Pancreas (tissue), 10 donors: ENCODE data around the gene GNA12. TPM values are rescaled to one million over a fixed set of nuclear protein-coding genes. Genes with fewer than 3 reads are reported as not detected.
A peak's percentile ranks its signal among the peaks of the same experiment; 100 is the strongest.

ENCODE experiments used
- ATAC-seq, 4 donors: fragments of 200-7000 bp; cut with Tn5 transposase; one replicate each; pipeline versions ENCODE4 v1.8.0 to v1.9.1; 2020; ENCODE audit warnings: mild to moderate bottlenecking in 4 of 4, moderate library complexity in 4 of 4
- DNase-seq, 6 donors: peaks; one replicate each; pipeline ENCODE4 v3.0.0-alpha.2; 2020
- FAIRE-seq: peaks from 2 replicates; lab custom pipeline; 2012; peaks lifted over from hg19 to GRCh38; lab: Jason Lieb, UNC
- H3K27ac ChIP-seq, 4 donors: fragments of 200-600 bp; sonication (generic); 1 replicate in 3 of 4; 2 replicates in 1 of 4; pipeline versions ENCODE4 v1.5.0 to v1.8.0; 2020
- H3K27me3 ChIP-seq, 4 donors: fragments of 200-600 bp; one replicate each; pipeline ENCODE4 v1.8.0; 2021
- H3K36me3 ChIP-seq, 3 donors: fragments of 200-600 bp; sonication (generic) in 1 of 3; one replicate each; pipeline versions ENCODE4 v1.5.0 to v1.8.0; 2020 to 2021
- H3K4me1 ChIP-seq, 3 donors: fragments of 200-600 bp; one replicate each; pipeline ENCODE4 v1.8.0; 2021
- H3K4me3 ChIP-seq, 4 donors: fragments of 200-600 bp; sonication (generic) in 2 of 4; one replicate each; pipeline versions ENCODE4 v1.5.0 to v1.8.0; 2020 to 2021
- H3K9me3 ChIP-seq, 4 donors: fragments of 200-600 bp; one replicate each; pipeline ENCODE4 v1.8.0; 2021
- WGBS, 2 donors: extraction: QIAGEN DNeasy Blood & Tissue Kit; methylation state at CpG; one replicate each; pipeline ENCODE4 v1.1.7; 2013; 5-methylcytosine and 5-hydroxymethylcytosine counted together
- intact Hi-C, 3 donors: fragments of 100-400 bp; cut with DNase I; formaldehyde crosslinking; loops; one replicate each; pipeline versions ENCODE4 v1.11.1 to v1.14.2; 2022
- polyA plus RNA-seq, 2 donors: library from polyadenylated mRNA; stranded (reverse); fragments of 200-250 nt; gene quantifications; one replicate each; pipeline ENCODE4 v1.2.3, GENCODE V29; 2013
- total RNA-seq, 6 donors: library from RNA; stranded (reverse); fragmentation: NEBNext Ultra II Directional in 4 of 6; extraction: Animal tissue kit (Norgen Biotek cat#: 25700) in 4 of 6; gene quantifications; one replicate each; pipeline versions ENCODE4 v1.2.1 to v1.2.4, GENCODE V29; 2021 to 2023
- TF ChIP-seq, protein P1 (sequence below), 4 donors: fragments of 200-600 bp; sonication (generic) in 3 of 4; IDR thresholded peaks; one replicate each; pipeline versions ENCODE4 v1.5.0 to v1.8.0; 2021; ENCODE audit warnings: antibody characterized with exemption in 4 of 4
- donor health status: healthy with polysubstance abuse.
- donor health status: DM: no; HTN: no; CAD: no; lungs with moderate emphysema.
- donor health status: DM: no; HTN: no; CAD: no.
- donor health status: control.
- donor health status: control.
- donor health status: Bipolar disorder and iron deficiency.
- donor health status: DM: yes; HTN: yes; CAD: no.
- donor health status: DM: no; HTN: no; CAD: no.
- donor health status: DM: no; HTN: no; CAD: no.
- donor health status: DM: yes; HTN: yes; CAD: no.

GNA12 gene
- total and polyA plus RNA-seq, 8 donors, result 7.5 to 23.0 (median 15.9) TPM

DNA sequence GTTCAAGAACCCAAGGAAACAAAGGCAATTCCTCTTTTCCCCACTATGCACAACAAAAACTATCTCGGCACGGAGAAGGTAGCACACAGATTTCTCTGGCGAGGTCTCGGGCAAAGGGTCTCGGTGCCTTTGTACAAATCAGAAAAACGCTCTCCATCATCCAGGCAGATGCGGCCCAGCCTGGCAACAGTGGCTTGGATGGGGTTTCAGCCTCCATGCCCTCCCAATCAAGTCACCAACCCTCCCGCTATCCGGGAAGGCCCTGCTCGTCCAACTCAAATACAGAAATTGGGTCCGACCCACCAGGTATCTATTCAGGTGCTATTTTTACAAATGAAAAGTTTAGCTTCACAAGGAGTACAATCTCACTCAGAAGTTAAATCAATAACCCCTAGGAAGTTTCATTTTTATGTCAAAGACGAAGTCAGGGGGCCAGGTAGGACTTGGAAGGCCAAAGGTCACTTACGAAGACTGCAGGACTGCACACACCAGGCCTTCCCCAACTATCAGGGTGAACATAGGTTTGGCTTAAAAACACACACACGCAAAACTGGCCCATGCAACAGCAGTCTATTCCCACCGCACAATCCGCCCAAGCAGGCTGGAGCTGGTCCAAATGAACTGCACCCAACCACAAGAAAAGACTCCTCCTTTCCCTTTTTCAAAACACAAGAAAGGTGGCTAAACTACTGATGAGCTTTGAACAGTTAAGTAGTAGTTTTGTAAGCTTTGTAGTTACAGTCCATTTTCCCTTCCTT lies 43.0 kb downstream of the GNA12 start:
- Histone ChIP-seq H3K4me3 (no peak overlapping the region), H3K27ac (no peak overlapping the region), H3K4me1 (peaks cover 0 to 17% (median 14%) of the 10 kb centered on the region in 3 donors), H3K36me3 (no peaks in the 10 kb centered on the region), H3K27me3 (no peaks in the 10 kb centered on the region), H3K9me3 (no peaks in the 10 kb centered on the region)
- intact Hi-C loops, result no loop called here
- DNase-seq (no peak), FAIRE-seq (no peak), ATAC-seq (peak in 3 of 4 donors; percentile 34 to 56 (median 48))
- TF ChIP-seq, protein P1, sequence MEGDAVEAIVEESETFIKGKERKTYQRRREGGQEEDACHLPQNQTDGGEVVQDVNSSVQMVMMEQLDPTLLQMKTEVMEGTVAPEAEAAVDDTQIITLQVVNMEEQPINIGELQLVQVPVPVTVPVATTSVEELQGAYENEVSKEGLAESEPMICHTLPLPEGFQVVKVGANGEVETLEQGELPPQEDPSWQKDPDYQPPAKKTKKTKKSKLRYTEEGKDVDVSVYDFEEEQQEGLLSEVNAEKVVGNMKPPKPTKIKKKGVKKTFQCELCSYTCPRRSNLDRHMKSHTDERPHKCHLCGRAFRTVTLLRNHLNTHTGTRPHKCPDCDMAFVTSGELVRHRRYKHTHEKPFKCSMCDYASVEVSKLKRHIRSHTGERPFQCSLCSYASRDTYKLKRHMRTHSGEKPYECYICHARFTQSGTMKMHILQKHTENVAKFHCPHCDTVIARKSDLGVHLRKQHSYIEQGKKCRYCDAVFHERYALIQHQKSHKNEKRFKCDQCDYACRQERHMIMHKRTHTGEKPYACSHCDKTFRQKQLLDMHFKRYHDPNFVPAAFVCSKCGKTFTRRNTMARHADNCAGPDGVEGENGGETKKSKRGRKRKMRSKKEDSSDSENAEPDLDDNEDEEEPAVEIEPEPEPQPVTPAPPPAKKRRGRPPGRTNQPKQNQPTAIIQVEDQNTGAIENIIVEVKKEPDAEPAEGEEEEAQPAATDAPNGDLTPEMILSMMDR (IDR thresholded peaks at IDR 0.05), result no peak
- WGBS, 2 donors, result 73 to 74% methylated on average over 16 of the region's 16 CpGs

DNA sequence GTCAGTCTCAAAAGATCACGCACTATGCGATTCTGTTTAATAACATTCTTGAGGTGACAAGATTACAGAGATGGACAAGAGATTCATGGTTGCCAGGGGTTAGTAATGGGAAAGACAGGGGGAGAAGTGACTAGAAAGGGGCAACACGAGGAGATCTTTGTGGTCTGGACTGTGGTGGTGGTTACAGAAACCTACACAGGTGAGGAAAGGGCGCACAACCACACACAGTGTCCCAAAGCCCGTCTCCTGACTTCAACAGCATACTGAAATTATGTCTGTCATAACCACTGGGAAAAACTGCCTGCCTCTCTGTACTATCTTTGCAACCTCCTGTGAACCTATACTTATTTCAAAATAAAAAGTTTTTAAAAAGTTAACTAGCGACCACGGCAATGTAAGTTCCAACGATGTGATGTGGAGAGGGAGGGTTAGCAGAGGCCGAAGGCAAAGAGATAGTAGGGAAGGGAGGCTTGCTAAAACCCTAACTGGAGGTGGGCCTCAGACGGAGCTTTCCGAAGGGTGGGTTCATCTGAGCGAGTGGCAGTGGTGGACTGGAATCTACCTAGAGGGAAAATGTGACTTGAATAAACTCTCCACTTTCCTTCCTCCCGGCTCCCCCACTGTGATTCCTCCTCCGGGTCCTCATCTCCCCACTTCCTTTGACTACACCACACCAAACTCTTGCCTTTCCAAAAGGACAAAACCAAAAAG lies 43.7 kb downstream of the GNA12 start:
- no peaks in the 10 kb centered on the region for H3K27me3 ChIP-seq
- no peaks in the 10 kb centered on the region for H3K36me3 ChIP-seq
- ATAC-seq (no peak), DNase-seq (no peak), FAIRE-seq (no peak)
- no peaks in the 10 kb centered on the region for H3K9me3 ChIP-seq
- 94 to 97% methylated on average over 14 of the region's 14 CpGs for WGBS, 2 donors
- TF ChIP-seq, protein P1 (IDR thresholded peaks at IDR 0.05), result no peak
- H3K4me3 ChIP-seq, result no peak overlapping the region
- no peak overlapping the region for H3K27ac ChIP-seq
- peaks cover 0 to 17% (median 14%) of the 10 kb centered on the region in 3 donors for H3K4me1 ChIP-seq
- intact Hi-C loops, result no loop called here

DNA sequence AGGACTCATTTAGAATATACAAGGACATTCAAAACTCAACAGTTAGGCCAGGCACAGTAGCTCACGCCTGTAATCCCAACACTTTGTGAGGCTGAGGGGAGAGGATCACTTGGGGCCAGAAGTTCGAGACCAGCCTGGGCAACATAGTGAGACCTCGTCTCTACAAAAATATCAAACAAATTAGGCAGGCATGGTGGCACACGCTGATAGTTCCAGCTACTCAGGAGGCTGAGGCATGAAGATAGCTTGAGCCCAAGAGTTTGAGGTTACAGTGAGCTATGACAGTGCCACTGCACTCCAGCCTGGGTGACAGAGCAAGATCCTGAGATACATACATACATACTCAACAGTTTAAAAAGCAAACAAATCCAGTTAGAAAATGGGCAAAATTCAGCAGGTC lies 44.9 kb downstream of the GNA12 start:
- WGBS, 2 donors, result 94 to 98% methylated on average over 4 of the region's 4 CpGs
- DNase-seq, result no peak

DNA sequence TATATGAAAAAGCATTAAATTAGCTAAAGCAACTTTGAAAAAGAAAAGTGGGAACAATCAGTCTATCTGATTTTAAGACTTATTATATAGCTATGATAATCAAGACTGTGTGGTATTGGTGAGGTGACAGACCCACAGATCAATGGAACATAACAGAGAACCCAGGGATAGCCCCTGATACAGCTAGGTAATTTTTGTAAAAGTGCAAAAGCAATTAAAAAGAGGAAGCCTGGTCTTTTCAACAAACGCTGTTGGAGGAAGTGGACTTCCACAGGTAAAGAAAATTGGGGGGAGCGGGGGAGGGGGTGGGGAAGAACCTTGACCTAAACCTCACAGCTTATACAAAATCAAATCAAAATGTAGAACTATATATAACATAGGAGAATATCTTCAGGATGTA lies 45.4 kb downstream of the GNA12 start:
- FAIRE-seq, result no peak

More for the DNA sequence above, 44.9 kb downstream of the GNA12 start:
- intact Hi-C loops, result no loop called here
- Histone ChIP-seq H3K9me3 (no peaks in the 10 kb centered on the region), H3K4me1 (peaks cover 0 to 17% (median 14%) of the 10 kb centered on the region in 3 donors), H3K4me3 (no peak overlapping the region), H3K27me3 (no peaks in the 10 kb centered on the region), H3K36me3 (peaks cover 0 to 6% (median 0%) of the 10 kb centered on the region in 3 donors), H3K27ac (no peak overlapping the region)
- FAIRE-seq, result no peak
- no peak for ATAC-seq
- TF ChIP-seq, protein P1 (IDR thresholded peaks at IDR 0.05), result no peak

More for the DNA sequence above, 45.4 kb downstream of the GNA12 start:
- H3K4me3 ChIP-seq, result no peak overlapping the region
- no peaks in the 10 kb centered on the region for H3K27me3 ChIP-seq
- intact Hi-C loops, result no loop called here
- WGBS, 2 donors, result 93 to 96% methylated on average over 2 of the region's 2 CpGs
- H3K36me3 ChIP-seq, result peaks cover 0 to 8% (median 0%) of the 10 kb centered on the region in 3 donors
- H3K4me1 ChIP-seq, result peaks cover 0 to 17% (median 14%) of the 10 kb centered on the region in 3 donors
- H3K27ac ChIP-seq, result no peak overlapping the region
- H3K9me3 ChIP-seq, result no peaks in the 10 kb centered on the region
- DNase-seq (no peak), ATAC-seq (no peak)
- TF ChIP-seq, protein P1 (IDR thresholded peaks at IDR 0.05), result no peak
